D341Med (cell line): ENCODE measurements around the gene LUC7L3.
A peak's percentile ranks its signal among the peaks of the same experiment; 100 is the strongest.

Experiments
- DNase-seq: peaks from one replicate; pipeline ENCODE4 v3.0.0; 2012; ENCODE audit warnings: low spot score

Gene LUC7L3

DNA sequence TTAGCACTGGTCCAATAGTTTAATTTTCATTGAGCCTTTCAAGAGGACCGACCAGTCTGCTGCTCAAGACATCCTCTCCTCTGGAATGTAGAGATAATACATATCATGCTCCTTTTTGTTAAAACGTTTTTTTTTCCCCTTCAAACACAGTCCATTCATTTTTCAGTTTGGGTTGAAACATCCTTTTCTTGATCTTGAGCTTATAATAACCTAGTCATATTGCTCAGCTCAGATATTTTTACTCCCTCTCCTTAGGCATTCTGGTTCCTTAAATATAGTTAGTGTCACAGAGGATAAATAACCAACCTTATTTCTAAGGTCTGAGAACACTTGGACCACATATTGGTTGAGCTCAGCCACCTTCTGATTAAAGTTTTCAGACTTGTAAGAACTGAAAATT, 35.1 kb downstream of the LUC7L3 start:
- DNase-seq = no peak

GRCh38 chr17:50758524-50758923, 39.1 kb downstream of the LUC7L3 start:
- DNase-seq = no peak

- DNase-seq = no peak
Observed at GRCh38 chr17:50758989-50759544, 39.7 kb downstream of the LUC7L3 start.

DNA sequence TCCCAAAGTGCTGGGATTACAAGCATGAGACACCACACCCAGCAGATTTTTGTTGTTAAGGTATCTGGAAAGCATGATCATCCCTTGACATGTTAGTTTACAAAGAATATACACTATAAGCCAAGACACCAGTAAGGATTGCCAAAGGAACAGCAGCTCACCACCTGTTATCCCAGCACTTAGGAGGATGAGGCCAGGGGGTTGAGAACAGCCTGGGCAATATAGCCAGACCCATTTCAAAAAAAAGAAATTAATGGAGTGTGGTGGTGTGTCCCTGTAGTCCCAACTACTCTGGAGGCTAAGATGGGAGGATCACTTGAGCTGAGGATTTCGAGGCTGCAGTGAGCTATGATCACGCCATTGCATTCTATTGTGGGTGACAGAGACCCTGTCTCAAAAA, 42.8 kb downstream of the LUC7L3 start:
- no peak for DNase-seq

DNA sequence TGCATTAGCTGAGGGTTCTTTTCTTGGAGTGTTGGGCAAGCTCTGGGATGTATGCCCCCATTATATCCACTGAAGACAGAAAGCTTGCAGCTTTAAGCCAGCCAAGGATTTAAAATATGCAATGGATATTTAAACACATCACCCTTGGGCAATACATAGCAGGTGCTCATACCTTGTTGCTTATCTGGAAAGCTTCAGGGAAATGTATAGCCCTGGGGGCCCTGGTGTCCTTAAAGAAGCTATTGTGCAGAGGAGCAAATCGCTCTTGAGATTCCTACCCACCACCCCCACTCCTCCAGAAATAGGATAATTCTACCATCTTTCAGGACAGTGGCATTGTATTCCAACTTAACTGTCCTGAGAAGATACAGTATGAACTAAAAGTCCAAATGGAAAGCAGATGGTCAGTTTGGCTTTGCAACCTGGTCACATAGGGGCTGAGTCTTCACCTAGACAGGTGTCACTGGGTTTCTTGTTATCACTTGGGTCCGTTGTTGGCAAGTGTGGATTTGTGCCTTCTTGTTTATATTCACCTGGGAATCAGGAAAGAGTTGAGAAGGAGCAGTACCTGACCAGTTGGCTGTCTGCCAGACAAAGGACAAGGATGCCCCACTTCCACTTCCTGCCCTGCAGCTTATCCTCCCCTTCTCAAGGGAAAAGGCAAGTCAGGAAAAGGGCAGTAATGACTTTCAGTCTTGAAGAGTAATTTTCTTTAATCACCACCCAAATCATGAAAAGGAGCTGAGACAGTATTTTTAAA, 44.5 kb downstream of the LUC7L3 start:
- DNase-seq = no peak

GRCh38 chr17:50764734-50765149, 45.3 kb downstream of the LUC7L3 start:
- DNase-seq = no peak

DNA sequence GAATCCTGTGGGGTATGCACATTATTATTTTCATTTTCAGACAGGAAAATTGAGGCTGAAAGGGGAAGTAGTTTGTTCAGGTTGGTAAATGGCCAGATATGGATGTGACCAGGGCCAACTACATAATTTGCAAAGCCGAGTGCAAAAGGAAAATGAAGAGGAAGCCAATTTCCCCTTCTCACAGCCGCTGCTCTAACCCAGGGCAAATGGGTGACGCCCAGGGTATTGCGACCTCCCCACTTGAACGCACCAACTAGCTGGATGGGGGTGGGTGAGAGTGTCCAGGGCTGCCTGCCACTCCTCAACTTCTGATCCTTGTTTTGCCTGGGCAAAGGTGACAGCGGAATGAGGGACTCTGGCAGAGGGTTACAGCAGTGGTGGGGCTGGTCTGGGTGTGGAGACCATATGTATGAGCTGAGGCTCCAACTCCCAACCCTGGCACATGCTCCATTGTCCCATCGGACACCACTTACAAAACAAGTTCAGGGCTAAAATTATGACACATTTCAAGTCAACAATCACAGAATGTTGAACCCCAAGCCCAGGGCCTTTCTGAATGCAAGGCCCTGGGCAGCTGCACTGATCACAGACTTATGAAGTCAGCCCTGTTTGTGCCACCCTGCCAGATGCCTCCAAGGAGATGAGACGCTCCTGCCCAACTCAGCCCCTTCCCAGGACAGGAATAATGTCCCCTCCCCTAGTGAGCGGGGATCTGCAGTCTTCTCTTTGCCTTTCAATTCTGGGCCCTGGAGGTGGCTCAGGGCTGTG, 46.2 kb downstream of the LUC7L3 start:
- DNase-seq = no peak

- DNase-seq = no peak
Observed at GRCh38 chr17:50766222-50767023, 47.0 kb downstream of the LUC7L3 start.

GRCh38 chr17:50767030-50767429, 47.6 kb downstream of the LUC7L3 start:
- DNase-seq = no peak

- no peak for DNase-seq
Observed at GRCh38 chr17:50767446-50767845, 48.0 kb downstream of the LUC7L3 start, which contains the start of gene ANKRD40CL. Gene ANKRD40CL (minus strand): TSS chr17:50767518. CDS start chr17:50766913, 605 bp downstream.

GRCh38 chr17:50768346-50768761, 49.0 kb downstream of the LUC7L3 start:
- no peak for DNase-seq

- no peak for DNase-seq
Observed at GRCh38 chr17:50769884-50770283, 50.5 kb downstream of the LUC7L3 start.

DNA sequence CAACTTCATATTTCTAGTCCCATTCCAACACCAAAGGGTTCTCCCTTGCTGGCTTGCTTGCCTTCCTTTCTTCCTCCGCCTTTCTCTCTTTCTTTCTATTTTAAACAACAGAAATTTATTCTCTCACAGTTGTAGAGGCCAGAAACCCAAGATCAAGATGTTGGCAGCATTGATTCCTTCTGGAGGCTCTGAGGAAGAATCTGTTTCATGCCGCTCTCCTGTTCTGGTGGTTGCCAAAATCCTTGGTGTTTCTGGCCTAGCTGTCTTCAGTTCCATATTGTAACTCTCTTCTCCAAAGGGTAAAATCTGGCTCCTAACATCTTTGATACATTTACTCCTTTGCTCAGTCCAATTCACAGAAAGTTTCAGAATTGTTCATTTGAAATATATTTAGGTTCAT, 50.9 kb downstream of the LUC7L3 start:
- no peak for DNase-seq

DNA sequence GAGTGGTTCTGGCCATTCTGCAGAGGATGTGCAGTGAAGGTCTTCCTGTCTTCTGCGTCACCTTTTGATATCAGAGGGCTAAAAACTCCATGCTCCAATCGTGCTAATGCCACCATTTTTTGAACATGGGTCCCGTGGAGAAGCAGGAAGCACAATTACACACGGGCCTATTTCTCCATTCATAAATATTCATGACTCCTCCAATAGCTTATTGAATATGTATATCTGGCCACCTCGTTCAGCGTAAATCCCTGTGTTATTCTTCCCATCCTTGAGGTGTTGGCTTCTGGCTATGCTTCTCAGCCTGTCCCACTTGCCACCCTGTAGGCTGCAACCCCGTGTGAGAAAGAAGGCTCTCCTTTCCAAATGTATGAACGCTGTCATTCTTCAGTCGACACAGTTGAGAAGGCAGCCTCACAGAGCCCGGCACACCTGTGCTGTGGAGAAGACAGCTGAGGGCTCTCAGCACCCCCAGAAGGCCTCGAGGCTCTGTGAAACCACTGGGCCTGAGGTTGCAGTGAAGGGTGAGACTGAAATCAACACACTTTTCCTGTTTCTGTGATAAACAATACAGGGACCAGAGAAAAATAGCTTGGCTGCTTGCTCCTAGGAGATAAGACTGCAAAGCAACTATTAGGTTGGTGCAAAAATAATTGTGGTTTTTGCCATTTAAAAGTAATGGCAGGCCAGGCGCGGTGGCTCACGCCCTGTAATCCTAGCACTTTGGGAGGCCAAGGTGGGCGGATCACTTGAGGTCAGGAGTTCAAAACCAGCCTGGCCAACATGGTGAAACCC, 52.8 kb downstream of the LUC7L3 start:
- no peak for DNase-seq

GRCh38 chr17:50774225-50774803, 54.9 kb downstream of the LUC7L3 start:
- no peak for DNase-seq

DNA sequence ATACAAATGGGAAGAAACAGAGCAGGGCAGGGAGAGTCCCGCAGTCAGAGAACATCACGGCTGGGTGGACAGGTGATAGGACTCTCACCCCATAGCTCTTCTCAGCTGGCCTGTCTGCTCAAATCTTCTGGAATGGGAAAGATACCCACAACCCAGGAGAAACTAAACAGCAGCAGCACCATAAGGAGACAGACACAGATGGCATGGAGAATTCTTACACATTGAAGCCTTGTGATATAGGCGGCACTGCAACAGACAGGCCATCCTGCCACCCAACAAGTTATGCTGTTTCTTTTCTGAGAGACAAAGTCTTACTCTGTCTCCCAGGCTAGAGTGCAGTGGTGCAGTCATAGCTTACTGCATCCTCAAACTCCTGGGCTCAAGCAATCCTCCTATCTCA, 56.5 kb downstream of the LUC7L3 start:
- no peak for DNase-seq

DNA sequence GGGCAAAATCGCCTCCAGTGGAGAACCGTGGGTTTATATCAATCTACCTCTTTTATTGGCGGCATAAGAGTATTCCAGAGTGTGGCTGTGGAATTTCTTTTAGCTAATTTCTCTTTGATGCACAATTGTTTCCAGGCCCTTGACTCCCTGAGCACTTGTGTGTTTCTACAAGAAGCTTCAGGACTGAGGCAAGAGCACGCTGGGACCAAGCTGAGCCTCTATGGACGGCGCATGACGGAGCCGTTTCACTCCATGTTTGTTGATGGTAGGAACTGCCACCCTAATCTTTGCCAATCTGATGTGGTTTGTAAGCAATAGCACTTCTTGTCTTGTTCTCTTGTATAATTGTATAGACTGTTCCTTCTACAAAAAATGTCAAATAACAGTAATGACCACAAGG, 59.1 kb downstream of the LUC7L3 start:
- DNase-seq = peak; percentile 11

DNA sequence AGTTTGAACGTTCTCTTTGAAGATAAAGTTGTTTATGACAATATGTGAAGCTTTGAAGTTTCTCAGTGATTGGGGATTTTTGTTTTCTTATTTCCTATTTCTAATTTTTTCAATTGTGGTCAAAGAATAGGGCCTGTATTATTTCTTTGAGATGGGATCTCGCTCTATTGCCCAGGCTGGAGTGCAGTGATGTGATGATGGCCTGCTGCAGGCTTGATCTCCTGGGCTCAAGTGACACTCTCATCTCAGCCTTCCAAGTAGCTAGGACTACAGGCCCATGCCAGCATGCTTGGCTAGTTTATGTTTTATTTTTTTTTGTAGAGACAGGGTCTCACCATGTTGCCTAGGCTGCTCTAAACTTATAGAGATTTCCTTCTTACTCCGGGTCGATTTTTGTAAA, 59.6 kb downstream of the LUC7L3 start:
- no peak for DNase-seq

DNA sequence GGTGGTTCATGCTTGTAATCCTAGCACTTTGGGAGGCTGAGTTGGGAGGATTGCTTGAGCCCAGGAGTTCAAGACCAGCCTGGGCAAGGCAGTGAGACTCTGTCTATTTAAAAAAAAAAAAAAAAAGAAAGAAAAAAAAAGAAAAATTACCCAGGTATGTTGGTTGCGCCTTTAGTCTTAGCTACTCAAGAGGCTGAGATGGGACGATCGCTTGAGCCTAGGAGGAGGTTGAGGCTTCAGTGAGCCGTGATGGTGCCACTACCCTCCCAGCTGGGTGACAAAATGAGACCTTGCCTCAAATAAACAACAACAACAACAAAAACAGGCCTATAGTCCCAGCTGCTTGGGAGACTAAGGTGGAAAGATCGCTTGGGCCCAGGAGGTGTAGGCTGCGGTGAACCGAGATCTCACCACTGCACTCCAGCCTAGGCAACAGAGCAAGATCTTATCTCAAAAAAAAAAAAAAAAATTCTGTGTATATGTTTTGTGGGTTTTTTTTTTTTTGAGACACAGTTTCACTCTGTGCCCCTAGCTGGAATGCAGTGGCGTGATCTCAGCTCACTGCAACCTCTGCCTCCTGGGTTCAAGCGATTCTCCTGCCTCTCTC, 60.4 kb downstream of the LUC7L3 start:
- no peak for DNase-seq

DNA sequence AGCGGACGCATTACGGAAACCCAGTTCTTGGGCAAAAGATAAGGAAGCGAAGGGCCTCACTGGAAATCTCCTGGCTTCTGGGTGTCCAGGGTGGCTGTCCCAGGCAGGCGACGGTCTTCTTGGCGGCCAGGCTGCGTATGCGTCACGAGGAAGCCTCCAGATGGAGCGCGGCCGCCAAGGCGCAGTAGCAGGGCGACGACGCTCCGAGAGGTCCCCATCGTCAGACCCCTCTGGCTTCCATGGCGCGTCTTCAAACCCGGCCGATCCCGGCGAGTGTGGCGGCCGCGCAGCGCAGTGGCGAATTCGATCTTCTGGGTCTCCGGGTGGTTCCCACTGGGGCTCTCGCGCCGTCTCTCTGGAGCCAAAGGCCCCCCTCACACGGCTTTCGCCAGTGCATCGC, 61.8 kb downstream of the LUC7L3 start:
- DNase-seq = no peak
